Gastroesophageal sphincter (tissue), 3 donors: ENCODE data around the gene RCAN3.

ENCODE experiments used
- POLR2A ChIP-seq, 2 donors: fragments of 450-650 bp; IDR thresholded peaks; one replicate each; pipeline ENCODE4 v1.6.1; 2017; ENCODE audit warnings: antibody characterized with exemption in 2 of 2, mild to moderate bottlenecking in 2 of 2, moderate library complexity in 1 of 2
- TF ChIP-seq, protein P1 (sequence below), 4 experiments: fragments of 200-600 bp in 2 of 4; fragments of 450-650 bp in 2 of 4; sonication (generic) in 1 of 4; IDR thresholded peaks; one replicate each; pipeline ENCODE4 v1.5.1; 2017 to 2019; ENCODE audit warnings: antibody characterized with exemption in 4 of 4, mild to moderate bottlenecking in 2 of 4, moderate library complexity in 2 of 4

GRCh38 chr1:24526045-24526444 lies 23.4 kb downstream of the RCAN3 start:
- TF ChIP-seq, protein P1, sequence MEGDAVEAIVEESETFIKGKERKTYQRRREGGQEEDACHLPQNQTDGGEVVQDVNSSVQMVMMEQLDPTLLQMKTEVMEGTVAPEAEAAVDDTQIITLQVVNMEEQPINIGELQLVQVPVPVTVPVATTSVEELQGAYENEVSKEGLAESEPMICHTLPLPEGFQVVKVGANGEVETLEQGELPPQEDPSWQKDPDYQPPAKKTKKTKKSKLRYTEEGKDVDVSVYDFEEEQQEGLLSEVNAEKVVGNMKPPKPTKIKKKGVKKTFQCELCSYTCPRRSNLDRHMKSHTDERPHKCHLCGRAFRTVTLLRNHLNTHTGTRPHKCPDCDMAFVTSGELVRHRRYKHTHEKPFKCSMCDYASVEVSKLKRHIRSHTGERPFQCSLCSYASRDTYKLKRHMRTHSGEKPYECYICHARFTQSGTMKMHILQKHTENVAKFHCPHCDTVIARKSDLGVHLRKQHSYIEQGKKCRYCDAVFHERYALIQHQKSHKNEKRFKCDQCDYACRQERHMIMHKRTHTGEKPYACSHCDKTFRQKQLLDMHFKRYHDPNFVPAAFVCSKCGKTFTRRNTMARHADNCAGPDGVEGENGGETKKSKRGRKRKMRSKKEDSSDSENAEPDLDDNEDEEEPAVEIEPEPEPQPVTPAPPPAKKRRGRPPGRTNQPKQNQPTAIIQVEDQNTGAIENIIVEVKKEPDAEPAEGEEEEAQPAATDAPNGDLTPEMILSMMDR (IDR thresholded peaks at IDR 0.05): no peak
- TF ChIP-seq POLR2A (IDR thresholded peaks at IDR 0.05): no peak
